H1 (cell line): ENCODE data around the gene LYPD4. TPM values are rescaled to one million over a fixed set of nuclear protein-coding genes. Genes with fewer than 3 reads are reported as not detected.

ENCODE experiments used
- CTCF ChIA-PET: fragments of 300-600 bp; sonication (Branson Sonifier 250); formaldehyde crosslinking; loops from one replicate; lab custom pipeline; 2021; ENCODE audit not compliant: partially characterized antibody; lab: Charles Lee
- POLR2A ChIA-PET: fragments of 300-600 bp; sonication (Branson Sonifier 250); formaldehyde crosslinking; loops from one replicate; lab custom pipeline; 2021; ENCODE audit warnings: inconsistent platforms; ENCODE audit not compliant: partially characterized antibody; lab: Charles Lee
- DNase-seq, 2 experiments: peaks; one replicate each; pipeline versions ENCODE4 v3.0.0 to v3.0.0-alpha.2; 2010 to 2022; ENCODE audit warnings: low spot score in 2 of 2, low read depth in 1 of 2, mixed read lengths in 1 of 2
- FAIRE-seq: peaks from 2 replicates; lab custom pipeline; 2011; peaks lifted over from hg19 to GRCh38; lab: Jason Lieb, UNC
- H2AFZ ChIP-seq: 2 replicates; pipeline ENCODE4 v1.8.1; 2012; ENCODE audit warnings: low read length, inconsistent platforms
- H2AK5ac ChIP-seq: 2 replicates; pipeline ENCODE4 v1.6.1; 2013; ENCODE audit warnings: low read depth, low read length
- H2BK120ac ChIP-seq: replicated peaks from 2 replicates; pipeline ENCODE3; 2013; ENCODE audit warnings: low read depth, low read length, inconsistent platforms
- H2BK12ac ChIP-seq: 2 replicates; pipeline ENCODE4 v1.6.1; 2013; ENCODE audit warnings: low read depth, low read length
- H2BK15ac ChIP-seq: 2 replicates; pipeline ENCODE4 v1.6.1; 2013; ENCODE audit warnings: low read length
- H2BK20ac ChIP-seq: 2 replicates; pipeline ENCODE4 v1.6.1; 2013; ENCODE audit warnings: low read length
- H2BK5ac ChIP-seq: 2 replicates; pipeline ENCODE4 v1.6.1; 2013; ENCODE audit warnings: low read depth, low read length
- H3K14ac ChIP-seq: 2 replicates; pipeline ENCODE4 v1.6.1; 2013; ENCODE audit warnings: inconsistent platforms; ENCODE audit not compliant: insufficient read length
- H3K18ac ChIP-seq: 2 replicates; pipeline ENCODE4 v1.6.1; 2013; ENCODE audit warnings: low read length; ENCODE audit errors: extremely low read depth
- H3K23ac ChIP-seq: 2 replicates; pipeline ENCODE4 v1.6.1; 2013; ENCODE audit warnings: inconsistent platforms; ENCODE audit not compliant: insufficient read length
- H3K23me2 ChIP-seq: 2 replicates; pipeline ENCODE4 v1.6.1; 2013; ENCODE audit warnings: low read depth, low read length
- H3K27ac ChIP-seq: 2 replicates; pipeline ENCODE4 v1.6.1; 2011; ENCODE audit warnings: low read depth, low read length, inconsistent platforms
- H3K27me3 ChIP-seq, 4 experiments: replicated peaks in 1 of 4; 1 replicate in 1 of 4; 2 replicates in 3 of 4; pipeline versions ENCODE4 v1.6.1 to v1.8.1; 2011 to 2013; ENCODE audit warnings: low read length in 3 of 4, mild to moderate bottlenecking in 3 of 4, inconsistent platforms in 2 of 4, mixed read lengths in 2 of 4, moderate library complexity in 1 of 4; ENCODE audit not compliant: control insufficient read depth in 3 of 4, insufficient read depth in 3 of 4; ENCODE audit errors: extremely low read depth in 1 of 4
- H3K36me3 ChIP-seq, 4 experiments: 2 replicates each; pipeline versions ENCODE4 v1.6.1 to v1.8.1; 2011 to 2013; ENCODE audit warnings: mild to moderate bottlenecking in 4 of 4, low read length in 3 of 4, moderate library complexity in 2 of 4, control low read depth in 1 of 4, inconsistent platforms in 1 of 4; ENCODE audit not compliant: insufficient read depth in 4 of 4, control insufficient read depth in 2 of 4
- H3K4ac ChIP-seq: replicated peaks from 2 replicates; pipeline ENCODE3; 2013; ENCODE audit warnings: low read length, low read depth, mixed read lengths, inconsistent platforms; ENCODE audit not compliant: insufficient read length
- H3K4me1 ChIP-seq, 4 experiments: replicated peaks in 1 of 4; 1 replicate in 1 of 4; 2 replicates in 3 of 4; pipeline versions ENCODE4 v1.6.1 to v1.8.1; 2011 to 2013; ENCODE audit warnings: low read length in 3 of 4, inconsistent platforms in 2 of 4, mixed read lengths in 1 of 4; ENCODE audit not compliant: insufficient read depth in 4 of 4, control insufficient read depth in 3 of 4
- H3K4me2 ChIP-seq, 2 experiments: 2 replicates each; pipeline versions ENCODE4 v1.6.1 to v1.8.1; 2011 to 2013; ENCODE audit warnings: low read depth in 2 of 2, low read length in 2 of 2, control low read depth in 1 of 2, inconsistent platforms in 1 of 2, mild to moderate bottlenecking in 1 of 2; ENCODE audit not compliant: insufficient read depth in 1 of 2
- H3K4me3 ChIP-seq, 4 experiments: fragments of 200-600, 300-600 bp in 1 of 4; sonication (generic), shearing (Covaris generic), sonication (Bioruptor Twin) in 1 of 4; 2 replicates each; pipeline versions ENCODE4 v1.5.1 to v1.8.1; 2011 to 2016; ENCODE audit warnings: low read length in 4 of 4, low read depth in 3 of 4, control low read depth in 2 of 4, inconsistent platforms in 2 of 4, mild to moderate bottlenecking in 2 of 4, mixed read lengths in 1 of 4, moderate library complexity in 1 of 4; ENCODE audit not compliant: insufficient read depth in 2 of 4; ENCODE audit errors: extremely low read depth in 1 of 4
- H3K56ac ChIP-seq: replicated peaks from 2 replicates; pipeline ENCODE3; 2013; ENCODE audit warnings: low read depth, mild to moderate bottlenecking, mixed read lengths, low read length, inconsistent platforms; ENCODE audit not compliant: insufficient read length
- H3K79me1 ChIP-seq: 2 replicates; pipeline ENCODE4 v1.6.1; 2013; ENCODE audit warnings: low read depth, low read length, control low read depth
- H3K79me2 ChIP-seq, 2 experiments: 2 replicates each; pipeline versions ENCODE4 v1.6.1 to v1.8.1; 2012 to 2013; ENCODE audit warnings: low read length in 2 of 2, mild to moderate bottlenecking in 2 of 2, inconsistent platforms in 1 of 2; ENCODE audit not compliant: insufficient read depth in 2 of 2, control insufficient read depth in 1 of 2
- H3K9ac ChIP-seq, 4 experiments: replicated peaks in 1 of 4; 1 replicate in 1 of 4; 2 replicates in 3 of 4; pipeline versions ENCODE4 v1.6.1 to v1.8.1; 2011 to 2013; ENCODE audit warnings: low read depth in 3 of 4, low read length in 3 of 4, control low read depth in 2 of 4, mild to moderate bottlenecking in 2 of 4, moderate library complexity in 2 of 4, inconsistent platforms in 1 of 4; ENCODE audit errors: extremely low read depth in 1 of 4
- H3K9me3 ChIP-seq, 2 experiments: 2 replicates each; pipeline versions ENCODE4 v1.6.1 to v1.8.1; 2012 to 2013; ENCODE audit warnings: mild to moderate bottlenecking in 2 of 2, moderate library complexity in 2 of 2, control low read depth in 1 of 2, inconsistent platforms in 1 of 2, low read depth in 1 of 2, low read length in 1 of 2, mixed read lengths in 1 of 2; ENCODE audit not compliant: insufficient read depth in 2 of 2
- H4K20me1 ChIP-seq, 2 experiments: replicated peaks in 1 of 2; 2 replicates each; pipeline versions ENCODE3 to v1.8.1; 2011 to 2013; ENCODE audit warnings: inconsistent platforms in 2 of 2, low read length in 2 of 2, mild to moderate bottlenecking in 1 of 2; ENCODE audit not compliant: insufficient read depth in 2 of 2, control insufficient read depth in 1 of 2
- H4K5ac ChIP-seq: 2 replicates; pipeline ENCODE4 v1.6.1; 2013; ENCODE audit warnings: low read length, low read depth, mixed read lengths, inconsistent platforms; ENCODE audit not compliant: insufficient read length
- H4K8ac ChIP-seq: 2 replicates; pipeline ENCODE4 v1.8.0; 2013; ENCODE audit warnings: mild to moderate bottlenecking, moderate library complexity, low read length, inconsistent platforms; ENCODE audit not compliant: insufficient read depth; ENCODE audit errors: extremely low read depth
- H4K91ac ChIP-seq: replicated peaks from 2 replicates; pipeline ENCODE3; 2013; ENCODE audit warnings: low read length, mixed read lengths, inconsistent platforms; ENCODE audit not compliant: insufficient read length
- CBX5 ChIP-seq: fragments of 300-800, 300-1000 bp; sonication (generic); IDR thresholded peaks from 2 replicates; pipeline ENCODE4 v1.7.1; 2016; ENCODE audit warnings: antibody characterized with exemption, low read length, low read depth
- EGR1 ChIP-seq: IDR thresholded peaks from 2 replicates; pipeline ENCODE4 v1.6.1; 2011; ENCODE audit warnings: low read depth, low read length, borderline replicate concordance
- EP300 ChIP-seq, 2 experiments: IDR thresholded peaks; 1 replicate in 1 of 2; 2 replicates in 1 of 2; pipeline ENCODE4 v1.6.1; 2011 to 2012; ENCODE audit warnings: low read depth in 2 of 2, low read length in 2 of 2, mild to moderate bottlenecking in 2 of 2, borderline replicate concordance in 1 of 2, inconsistent platforms in 1 of 2, moderate library complexity in 1 of 2
- HDAC2 ChIP-seq, 2 experiments: fragments of 300-600 bp in 1 of 2; sonication (generic) in 1 of 2; IDR thresholded peaks; 2 replicates each; pipeline ENCODE4 v1.6.1; 2011 to 2012; ENCODE audit warnings: low read depth in 2 of 2, low read length in 2 of 2, mild to moderate bottlenecking in 2 of 2, moderate library complexity in 2 of 2, borderline replicate concordance in 1 of 2, inconsistent platforms in 1 of 2
- JUN ChIP-seq: IDR thresholded peaks from 2 replicates; pipeline ENCODE4 v1.6.1; 2011; ENCODE audit warnings: low read depth, mild to moderate bottlenecking, improper control_type of control experiment, low read length
- KDM4A ChIP-seq: IDR thresholded peaks from one replicate; pipeline ENCODE4 v1.7.1; 2012; ENCODE audit warnings: low read depth, mild to moderate bottlenecking, moderate library complexity, low read length, inconsistent platforms; ENCODE audit not compliant: severe bottlenecking
- RAD21 ChIP-seq, 2 experiments: IDR thresholded peaks in 1 of 2; conservative IDR thresholded peaks in 1 of 2; 2 replicates each; pipeline ENCODE4 v1.6.1; 2011; ENCODE audit warnings: low read depth in 2 of 2, low read length in 2 of 2, improper control_type of control experiment in 1 of 2, inconsistent platforms in 1 of 2, mild to moderate bottlenecking in 1 of 2, moderate library complexity in 1 of 2
- RBBP5 ChIP-seq: IDR thresholded peaks from 2 replicates; pipeline ENCODE4 v1.7.1; 2012; ENCODE audit warnings: low read depth, mild to moderate bottlenecking, inconsistent platforms, low read length, moderate library complexity, borderline replicate concordance
- RNF2 ChIP-seq: fragments of 200-900, 300-1000 bp; sonication (generic); IDR thresholded peaks from 2 replicates; pipeline ENCODE4 v1.7.1; 2016; ENCODE audit warnings: borderline replicate concordance, low read depth, mild to moderate bottlenecking, antibody characterized with exemption, low read length; ENCODE audit not compliant: poor library complexity, severe bottlenecking; ENCODE audit errors: missing control alignments
- TCF12 ChIP-seq: IDR thresholded peaks from 2 replicates; pipeline ENCODE4 v1.6.1; 2011; ENCODE audit warnings: low read depth, mild to moderate bottlenecking, low read length
- YY1 ChIP-seq: IDR thresholded peaks from 2 replicates; pipeline ENCODE4 v1.6.1; 2011; ENCODE audit warnings: low read depth, mild to moderate bottlenecking, low read length
- WGBS, 2 experiments: shearing (Covaris generic) in 1 of 2; methylation state at CpG; one replicate each; pipeline versions ENCODE4 v1.1.6 to v1.1.7; 2013 to 2015; ENCODE audit warnings: low lambda C conversion rate in 2 of 2, mixed read lengths in 2 of 2, inconsistent platforms in 1 of 2, low coverage in 1 of 2, missing lambda C conversion rate in 1 of 2; ENCODE audit not compliant: insufficient replicate concordance in 2 of 2, insufficient coverage in 1 of 2, insufficient read length in 1 of 2; ENCODE audit errors: extremely low coverage in 1 of 2, missing lambda C conversion rate in 1 of 2; 5-methylcytosine and 5-hydroxymethylcytosine counted together
- polyA plus RNA-seq, 7 experiments: library from polyadenylated mRNA; depleted of rRNA in 3 of 7; stranded (reverse) in 5 of 7; unstranded in 2 of 7; fragments of >200 nt in 5 of 7; fragments of 200-250 nt in 2 of 7; gene quantifications; 1 replicate in 5 of 7; 2 replicates in 1 of 7; 4 replicates in 1 of 7; pipeline versions ENCODE4 v1.2.1 to v1.2.3, GENCODE V29; 2011 to 2013; ENCODE audit warnings: missing spikeins in 2 of 7, mixed read lengths in 2 of 7
- total RNA-seq: library from RNA; stranded (reverse); fragmentation: NEBNext Ultra II Directional; extraction: Animal tissue kit (Norgen Biotek cat#: 25700); gene quantifications from 2 replicates; pipeline ENCODE4 v1.2.1, GENCODE V29; 2021

LYPD4 gene
- total and polyA plus RNA-seq, 2 of the 8 experiments (the other 6 are each of a cell fraction or from before 2014, with no cell fraction given) = 0.06 TPM; not detected in 1

DNA sequence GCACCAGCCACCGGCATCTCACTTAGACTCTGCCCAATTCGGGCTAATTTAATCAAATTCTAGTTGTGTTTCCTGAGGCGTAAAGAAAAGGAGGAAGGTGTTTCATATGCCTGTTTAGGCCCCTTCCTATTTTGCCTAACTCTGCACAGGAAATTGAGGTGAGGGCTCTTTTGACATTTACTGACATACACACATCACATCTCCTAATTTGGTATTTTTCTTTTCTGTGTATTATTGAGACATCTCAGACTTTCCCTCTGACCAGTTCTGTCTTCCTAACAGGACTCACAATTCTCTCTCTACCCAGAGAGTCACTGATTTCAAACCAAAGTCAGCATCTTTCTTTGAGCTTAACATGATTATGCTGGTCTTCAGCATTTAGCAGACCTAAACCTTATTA is 40.1 kb downstream of the LYPD4 start:
- POLR2A ChIA-PET = no interaction called here
- H2BK20ac ChIP-seq = no peak overlapping the region
- H3K27me3 ChIP-seq = no peaks in the 10 kb centered on the region
- no peak overlapping the region for H4K8ac ChIP-seq
- no peak overlapping the region for H3K14ac ChIP-seq
- H3K27ac ChIP-seq = no peak overlapping the region
- no peak overlapping the region for H3K18ac ChIP-seq
- no peak overlapping the region for H3K56ac ChIP-seq
- H3K23ac ChIP-seq = no peak overlapping the region
- no peaks in the 10 kb centered on the region for H3K23me2 ChIP-seq
- no peak overlapping the region for H2AK5ac ChIP-seq
- H2BK12ac ChIP-seq = no peak overlapping the region
- H3K9ac ChIP-seq = no peak overlapping the region
- no peaks in the 10 kb centered on the region for H3K36me3 ChIP-seq
- no peak overlapping the region for H2BK5ac ChIP-seq
- no peak overlapping the region for H3K4ac ChIP-seq
- FAIRE-seq (no peak), DNase-seq (no peak)
- H2BK120ac ChIP-seq = no peak overlapping the region
- H2BK15ac ChIP-seq = no peak overlapping the region
- no peak overlapping the region for H3K4me3 ChIP-seq
- 82% methylated on average over 3 of the region's 3 CpGs; no CpG with 5 or more reads in 1 of the 2 experiments for WGBS, 2 experiments
- H4K20me1 ChIP-seq = no peaks in the 10 kb centered on the region
- H4K91ac ChIP-seq = no peak overlapping the region
- H3K4me2 ChIP-seq = no peak overlapping the region
- no peak overlapping the region for H4K5ac ChIP-seq
- CTCF ChIA-PET = no interaction called here
- H3K9me3 ChIP-seq = peaks cover 62 to 68% of the 10 kb centered on the region in 2 experiments
- no peaks in the 10 kb centered on the region for H3K79me2 ChIP-seq
- H3K4me1 ChIP-seq = no peaks in the 10 kb centered on the region
- H3K79me1 ChIP-seq = no peaks in the 10 kb centered on the region
- H2AFZ ChIP-seq = no peak overlapping the region
- no peak for TF ChIP-seq EGR1
- no peak for TF ChIP-seq CBX5
- TF ChIP-seq JUN = no peak
- TF ChIP-seq RBBP5 = no peak
- TF ChIP-seq KDM4A = no peak
- no peak for TF ChIP-seq RNF2
- TF ChIP-seq EP300 (IDR thresholded peaks at IDR 0.05; ENCODE audit: borderline replicate concordance in 1 of 2, low read depth in 2 of 2, low read length in 2 of 2) = no peak
- TF ChIP-seq HDAC2 (IDR thresholded peaks at IDR 0.05; ENCODE audit: borderline replicate concordance in 1 of 2, low read depth in 2 of 2, low read length in 2 of 2) = no peak
- TF ChIP-seq YY1 = no peak
- TF ChIP-seq RAD21 (IDR thresholded peaks at IDR 0.05 in 1 of 2, conservative IDR thresholded peaks at IDR 0.05 in 1 of 2; ENCODE audit: low read depth in 2 of 2, low read length in 2 of 2) = no peak
- no peak for TF ChIP-seq TCF12
